A549 (cell line): ENCODE results near the gene SLC39A13. TPM values are rescaled to one million over a fixed set of nuclear protein-coding genes. Genes with fewer than 3 reads are reported as not detected.
A peak's percentile ranks its signal among the peaks of the same experiment; 100 is the strongest.

Experiments used
- ATAC-seq, 2 experiments: fragments of 200-7000 bp in 1 of 2; fragments of >200 bp in 1 of 2; cut with Nextera tagmentation in 1 of 2; cut with Tn5 transposase in 1 of 2; 3 replicates each; pipeline versions ENCODE4 v1.8.0 to v1.9.1; 2018 to 2020; ENCODE audit warnings: mild to moderate bottlenecking in 1 of 2, moderate library complexity in 1 of 2
- CTCF ChIA-PET: fragments of 300-600 bp; sonication (Branson Sonifier 250); formaldehyde crosslinking; extraction: SDS; loops from one replicate; lab custom pipeline; 2021; ENCODE audit warnings: antibody characterized with exemption, inconsistent platforms; lab: Yijun Ruan, JAX
- POLR2A ChIA-PET: fragments of 350-600 bp; formaldehyde crosslinking; extraction: SDS; loops from one replicate; lab custom pipeline; 2021; ENCODE audit warnings: antibody characterized with exemption, inconsistent platforms; lab: Yijun Ruan, JAX
- DNase-seq, 2 experiments: peaks; one replicate each; pipeline versions ENCODE4 v3.0.0 to v3.0.0-alpha.2; 2011 to 2016; ENCODE audit warnings: low read depth in 1 of 2, low spot score in 1 of 2
- FAIRE-seq: peaks from 2 replicates; lab custom pipeline; 2011; peaks lifted over from hg19 to GRCh38; lab: Jason Lieb, UNC
- H3K27ac ChIP-seq, 2 experiments: fragments of >200 bp; sonication (Bioruptor Twin); formaldehyde crosslinking; 3 replicates each; pipeline ENCODE4 v1.5.1; 2016 to 2017
- H3K4me1 ChIP-seq: fragments of >200 bp; sonication (Bioruptor Twin); formaldehyde crosslinking; 3 replicates; pipeline ENCODE4 v1.6.1; 2016
- H3K4me2 ChIP-seq: fragments of >200 bp; sonication (Bioruptor Twin); formaldehyde crosslinking; 3 replicates; pipeline ENCODE4 v1.6.1; 2016
- H3K4me3 ChIP-seq: fragments of >200 bp; sonication (Bioruptor Twin); formaldehyde crosslinking; 3 replicates; pipeline ENCODE4 v1.5.1; 2016
- H3K9me3 ChIP-seq: fragments of >200 bp; sonication (Bioruptor Twin); formaldehyde crosslinking; 3 replicates; pipeline ENCODE4 v1.6.1; 2016
- CBX8 ChIP-seq: fragments of 200-600 bp; sonication (generic); IDR thresholded peaks from 2 replicates; pipeline ENCODE4 v1.6.1; 2016
- E2F6 ChIP-seq: IDR thresholded peaks from 2 replicates; pipeline ENCODE4 v1.6.1; 2012; ENCODE audit warnings: low read depth, borderline replicate concordance
- EP300 ChIP-seq, 2 experiments: fragments of >200 bp; sonication (Bioruptor Twin); formaldehyde crosslinking; IDR thresholded peaks; 2 replicates in 1 of 2; 3 replicates in 1 of 2; pipeline ENCODE4 v1.6.1; 2016 to 2017
- JUN ChIP-seq, 2 experiments: fragments of >200 bp; sonication (Bioruptor Twin); formaldehyde crosslinking; IDR thresholded peaks; 2 replicates in 1 of 2; 3 replicates in 1 of 2; pipeline ENCODE4 v1.6.1; 2016 to 2017
- MAX ChIP-seq: IDR thresholded peaks from 2 replicates; pipeline ENCODE4 v1.6.1; 2012
- MYC ChIP-seq: IDR thresholded peaks from 2 replicates; pipeline ENCODE4 v1.6.1; 2012; ENCODE audit warnings: mild to moderate bottlenecking, inconsistent platforms, low read length, improper control_type of control experiment, borderline replicate concordance
- PBX3 ChIP-seq: IDR thresholded peaks from 2 replicates; pipeline ENCODE4 v1.6.1; 2012
- REST ChIP-seq: fragments of 200-600 bp; sonication (generic); IDR thresholded peaks from 2 replicates; pipeline ENCODE4 v1.6.1; 2016; ENCODE audit warnings: antibody characterized with exemption, mild to moderate bottlenecking, moderate library complexity
- SREBF2 ChIP-seq: fragments of 450-650 bp; IDR thresholded peaks from 2 replicates; pipeline ENCODE4 v1.6.1; 2014; ENCODE audit warnings: mild to moderate bottlenecking, moderate library complexity
- TP53 ChIP-seq: fragments of 250-450 bp; sonication (Bioruptor Pico); IDR thresholded peaks from 2 replicates; pipeline ENCODE4 v1.5.0; 2021; ENCODE audit warnings: mild to moderate bottlenecking, moderate library complexity
- ZNF302 ChIP-seq: fragments of 250-450 bp; sonication (Bioruptor Pico); IDR thresholded peaks from 2 replicates; pipeline ENCODE4 v1.9.0; 2021; ENCODE audit warnings: inconsistent platforms, mild to moderate bottlenecking, moderate library complexity
- WGBS: methylation state at CpG from one replicate; pipeline ENCODE4 v1.1.6; 2017; ENCODE audit errors: missing lambda C conversion rate; 5-methylcytosine and 5-hydroxymethylcytosine counted together
- polyA plus RNA-seq, 4 experiments: library from polyadenylated mRNA; depleted of rRNA in 3 of 4; stranded (reverse); fragments of >200 nt; fragmentation: RNase III in 1 of 4; extraction: RNeasy Plus Mini Kit Qiagen cat#74134 plus additional on column Dnase treatment in 1 of 4; gene quantifications; 2 replicates in 3 of 4; 3 replicates in 1 of 4; pipeline ENCODE4 v1.2.3, GENCODE V29; 2011 to 2017

The SLC39A13 gene
- polyA plus RNA-seq, 2 of the 4 experiments (the other 2 are of a cell fraction) = 10.8 to 35.2 TPM

- Histone ChIP-seq H3K4me2 (0 out of 3 replicates have a peak overlapping the region, but pooled peaks have one; percentile 6), H3K9me3 (no peaks in the 10 kb centered on the region), H3K27ac (peak overlapping the region; percentile 31 to 81; a peak in 3 of 6 replicates), H3K4me1 (peaks cover 11% of the 10 kb centered on the region), H3K4me3 (no peak overlapping the region)
- ChIA-PET CTCF (interaction anchor here (1.2 to 4.8 kb wide), 3 partner anchors 10 to 42 kb away, joined by 3 to 26 read pairs (median 4); partner anchors contain the start of gene PSMC3), POLR2A (interaction anchor here (0.6 to 0.7 kb wide), 2 partner anchors 11 to 200 kb away, joined by 4 to 5 read pairs; partner anchors contain the start of genes DDB2 and PSMC3)
- ATAC-seq (peak; percentile 6 to 16; a peak in 5 of 6 replicates), DNase-seq (no peak), FAIRE-seq (no peak)
- WGBS = 91% methylated on average over 29 of the region's 31 CpGs
- TF ChIP-seq JUN (IDR thresholded peaks at IDR 0.05) = no peak
- TF ChIP-seq MAX = no peak
- no peak for TF ChIP-seq E2F6
- no peak for TF ChIP-seq MYC
- no peak for TF ChIP-seq REST
- TF ChIP-seq ZNF302 = no peak
Observed at GRCh38 chr11:47415091-47415854, 6.9 kb downstream of the SLC39A13 start.

- ATAC-seq (peak; percentile 32 to 61), FAIRE-seq (no peak), DNase-seq (peak; percentile 37 to 40)
- Histone ChIP-seq H3K4me2 (peak overlapping the region; percentile 6; the same call in 1 of the 3 replicates), H3K4me3 (no peak overlapping the region), H3K9me3 (no peaks in the 10 kb centered on the region), H3K4me1 (peaks cover 11% of the 10 kb centered on the region)
- ChIA-PET CTCF (interaction anchor here (1.2 to 4.8 kb wide), 4 partner anchors 9 to 43 kb away, joined by 3 to 26 read pairs (median 4); partner anchors contain the start of gene PSMC3), POLR2A (interaction anchor here (0.6 to 0.9 kb wide), 3 partner anchors 10 to 201 kb away, joined by 4 to 5 read pairs (median 4); partner anchors contain the start of genes DDB2 and PSMC3)
- whole genome bisulfite sequencing = 35% methylated on average over 11 of the region's 13 CpGs
- TF ChIP-seq PBX3 = peak; percentile 40; the same call in 1 of the 2 replicates
- TF ChIP-seq TP53 (CRISPR knock-in tag) = no peak
- peak; percentile 34; the same call in 1 of the 2 replicates for TF ChIP-seq MAX
- TF ChIP-seq, all 56 proteins: peak for 2
- H3K27ac ChIP-seq = peak overlapping the region; percentile 31 to 81; a peak in 3 of 6 replicates
Observed at GRCh38 chr11:47415949-47416472, 7.6 kb downstream of the SLC39A13 start.

- no peak for DNase-seq
- TF ChIP-seq JUN (IDR thresholded peaks at IDR 0.05) (no peak), CBX8 (no peak), SREBF2 (no peak), EP300 (IDR thresholded peaks at IDR 0.05) (no peak), MYC (no peak)
- no peak overlapping the region for H3K27ac ChIP-seq
- H3K4me3 ChIP-seq = no peak overlapping the region
- CTCF ChIA-PET = interaction anchor here (0.9 to 4.8 kb wide), 2 partner anchors 13 to 45 kb away, joined by 3 to 26 read pairs; no protein-coding TSS in a partner anchor
- no peak for FAIRE-seq
- WGBS = 93% methylated on average over 6 of the region's 6 CpGs
- ATAC-seq = no peak
- POLR2A ChIA-PET = interaction anchor here (0.9 kb wide), 1 partner anchor 10 kb away, joined by 3 read pairs; no protein-coding TSS in a partner anchor
- no peak overlapping the region for H3K4me2 ChIP-seq
- H3K4me1 ChIP-seq = peaks cover 11% of the 10 kb centered on the region
- no peaks in the 10 kb centered on the region for H3K9me3 ChIP-seq
Observed at GRCh38 chr11:47417712-47418111, 9.3 kb downstream of the SLC39A13 start.
